Stimulated activated CD8-positive, alpha-beta memory T cell treated with anti-CD3 and anti-CD28 coated beads, Interleukin-7, amount 100 ng/mL, for 4 hours (primary cell): ENCODE data around the gene LGALS3BP.

Experiments used
- DNase-seq, 2 donors: peaks; one replicate each; pipeline ENCODE4 v3.0.0-alpha.2; 2020; ENCODE audit warnings: low read depth in 2 of 2

The LGALS3BP gene

GRCh38 chr17:78999056-78999768 lies 19.5 kb upstream of the LGALS3BP start:
- DNase-seq = no peak

GRCh38 chr17:78998311-78999055 lies 18.8 kb upstream of the LGALS3BP start:
- DNase-seq = no peak

- no peak for DNase-seq
These were observed 18.2 kb upstream of the LGALS3BP start for GRCh38 chr17:78997881-78998280.

- no peak for DNase-seq
These were observed 17.6 kb upstream of the LGALS3BP start for GRCh38 chr17:78997231-78997741.

GRCh38 chr17:78996781-78997201 lies 17.1 kb upstream of the LGALS3BP start:
- no peak for DNase-seq

- DNase-seq = no peak
These were observed 16.2 kb upstream of the LGALS3BP start for GRCh38 chr17:78995761-78996451.

GRCh38 chr17:78995022-78995760 lies 15.5 kb upstream of the LGALS3BP start:
- no peak for DNase-seq

- no peak for DNase-seq
These were observed 14.4 kb upstream of the LGALS3BP start for GRCh38 chr17:78993981-78994671.

GRCh38 chr17:78993241-78993956 lies 13.7 kb upstream of the LGALS3BP start:
- DNase-seq = peak in 1 of 2 donors; percentile 15

GRCh38 chr17:78992542-78993212 lies 13.0 kb upstream of the LGALS3BP start:
- DNase-seq = no peak

GRCh38 chr17:78991906-78992532 lies 12.3 kb upstream of the LGALS3BP start:
- no peak for DNase-seq

- no peak for DNase-seq
These were observed 11.5 kb upstream of the LGALS3BP start for GRCh38 chr17:78991017-78991738.

- no peak for DNase-seq
These were observed 10.8 kb upstream of the LGALS3BP start for GRCh38 chr17:78990349-78991016.

GRCh38 chr17:78988152-78988551 lies 8.4 kb upstream of the LGALS3BP start:
- no peak for DNase-seq

- DNase-seq = no peak
These were observed 7.1 kb upstream of the LGALS3BP start for GRCh38 chr17:78986649-78987328.

GRCh38 chr17:78986048-78986648 lies 6.4 kb upstream of the LGALS3BP start:
- DNase-seq = no peak

- DNase-seq = no peak
These were observed 5.7 kb upstream of the LGALS3BP start for GRCh38 chr17:78985395-78985794.
